Endometrium (tissue), 2 donors: ENCODE data around the gene POLR1F.
"Not testable (repeated sequence)": the region's sequence is repeated elsewhere in the genome, so short reads cannot be mapped to it uniquely, and the experiment has no call there.

Experiments used
- FAIRE-seq: peaks from 2 replicates; lab custom pipeline; 2012; peaks lifted over from hg19 to GRCh38; lab: Jason Lieb, UNC
- donor health status: control.
- donor health status: control.

The POLR1F gene, protein sequence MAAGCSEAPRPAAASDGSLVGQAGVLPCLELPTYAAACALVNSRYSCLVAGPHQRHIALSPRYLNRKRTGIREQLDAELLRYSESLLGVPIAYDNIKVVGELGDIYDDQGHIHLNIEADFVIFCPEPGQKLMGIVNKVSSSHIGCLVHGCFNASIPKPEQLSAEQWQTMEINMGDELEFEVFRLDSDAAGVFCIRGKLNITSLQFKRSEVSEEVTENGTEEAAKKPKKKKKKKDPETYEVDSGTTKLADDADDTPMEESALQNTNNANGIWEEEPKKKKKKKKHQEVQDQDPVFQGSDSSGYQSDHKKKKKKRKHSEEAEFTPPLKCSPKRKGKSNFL

DNA sequence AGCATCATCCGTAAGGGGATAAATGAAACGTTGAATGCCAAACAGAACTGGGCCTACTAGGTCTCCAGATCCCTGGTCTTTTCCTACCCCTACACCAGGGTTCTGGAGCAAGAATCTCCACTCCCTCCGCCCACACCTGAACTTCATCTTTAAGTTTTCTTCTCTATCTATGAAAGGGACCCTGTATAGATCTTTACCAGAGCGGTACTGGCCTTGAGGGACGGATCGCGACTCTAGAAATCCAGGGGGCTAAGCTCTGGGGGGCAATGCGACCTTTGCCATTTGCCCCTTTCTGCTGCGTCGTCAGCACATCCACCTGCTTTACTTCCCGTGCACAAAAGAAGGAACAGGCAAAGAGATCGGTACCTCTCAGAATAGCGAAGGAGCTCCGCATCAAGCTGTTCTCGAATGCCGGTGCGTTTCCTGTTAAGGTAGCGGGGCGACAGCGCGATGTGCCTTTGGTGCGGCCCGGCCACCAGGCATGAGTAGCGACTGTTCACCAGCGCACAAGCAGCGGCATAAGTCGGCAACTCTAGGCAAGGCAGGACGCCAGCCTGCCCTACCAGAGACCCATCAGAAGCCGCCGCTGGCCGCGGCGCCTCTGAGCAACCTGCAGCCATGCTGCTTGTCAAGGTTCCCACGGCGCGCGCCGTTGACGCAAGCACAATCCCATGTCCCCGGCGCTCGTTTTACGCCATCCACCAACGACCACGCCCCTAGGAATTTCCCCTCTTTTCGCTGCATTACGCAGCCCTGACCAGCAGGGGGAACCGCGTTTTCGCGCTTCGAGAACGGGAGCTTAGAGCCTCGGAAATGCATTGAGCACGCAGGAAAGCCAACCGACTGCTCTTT is at the start of gene POLR1F:
POLR1F (minus strand) TSS at position 641 of the 852 bp plus-strand sequence; CDS start at position 620, 21 bp downstream.
- peak; percentile 95 for FAIRE-seq

DNA sequence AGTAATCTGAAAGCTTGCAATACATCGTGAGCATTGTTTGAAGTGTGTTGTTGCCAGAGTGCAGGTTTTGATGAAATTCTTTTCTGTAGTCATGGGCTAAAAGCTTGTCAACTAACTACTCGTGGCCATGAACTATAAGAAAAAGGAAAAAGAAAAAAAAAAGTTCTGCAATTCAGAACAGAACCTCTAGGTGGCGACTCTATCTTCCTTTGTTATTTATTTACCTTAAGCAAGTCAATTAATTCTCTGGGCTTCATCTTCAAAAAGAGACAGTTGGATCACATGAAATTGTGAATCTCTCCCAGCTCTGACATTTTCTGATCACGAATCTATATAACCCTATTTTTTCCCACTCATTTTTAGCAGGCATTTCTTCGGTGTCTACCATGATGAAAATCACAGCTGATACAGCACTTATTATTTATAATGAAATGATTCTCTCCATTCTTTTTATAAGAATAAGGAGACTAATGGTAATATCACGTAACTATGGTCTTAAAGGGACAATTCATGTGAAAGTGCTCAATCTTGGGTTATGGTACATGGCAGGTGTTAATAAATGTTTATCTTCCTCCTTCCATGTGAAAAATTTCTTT is 45.8 kb upstream of the POLR1F start:
- FAIRE-seq: no peak

DNA sequence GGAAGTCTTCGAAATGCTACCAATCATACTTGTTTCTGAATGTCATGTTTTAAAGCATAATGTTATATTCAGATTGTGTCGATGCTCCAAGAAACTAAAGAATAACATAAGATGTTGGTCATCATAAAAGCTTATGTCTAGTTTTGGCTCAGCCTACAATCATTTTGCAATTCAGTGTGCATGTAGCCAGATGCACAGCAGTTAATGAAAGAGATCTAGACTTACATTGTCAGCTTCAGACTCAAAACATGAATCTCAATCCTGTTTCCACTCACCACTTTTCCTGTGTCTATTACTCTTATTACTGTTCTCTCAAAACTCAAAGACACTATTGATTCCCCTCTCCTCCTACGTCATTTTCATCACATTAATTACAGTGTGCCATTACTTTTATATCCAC is 43.2 kb upstream of the POLR1F start:
- FAIRE-seq: no peak

DNA sequence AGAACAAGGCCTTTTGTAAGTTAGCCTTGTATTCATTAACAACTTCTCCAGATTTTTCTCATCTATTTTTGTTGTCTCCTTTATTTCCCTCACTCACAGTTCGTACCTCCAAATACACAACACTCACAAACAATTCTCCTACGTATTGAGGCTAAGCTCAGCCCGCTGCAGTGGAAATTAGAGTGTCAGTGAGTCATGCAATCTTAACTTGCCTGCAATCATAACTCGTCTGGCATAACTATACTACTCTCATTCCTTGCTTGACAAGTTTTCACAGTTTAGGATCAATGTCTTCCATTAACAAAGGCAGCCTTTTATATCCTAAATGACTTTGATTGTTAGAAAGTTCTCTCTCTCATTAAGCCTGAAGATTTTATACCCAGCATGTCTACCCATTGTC is 40.8 kb upstream of the POLR1F start:
- no peak for FAIRE-seq

DNA sequence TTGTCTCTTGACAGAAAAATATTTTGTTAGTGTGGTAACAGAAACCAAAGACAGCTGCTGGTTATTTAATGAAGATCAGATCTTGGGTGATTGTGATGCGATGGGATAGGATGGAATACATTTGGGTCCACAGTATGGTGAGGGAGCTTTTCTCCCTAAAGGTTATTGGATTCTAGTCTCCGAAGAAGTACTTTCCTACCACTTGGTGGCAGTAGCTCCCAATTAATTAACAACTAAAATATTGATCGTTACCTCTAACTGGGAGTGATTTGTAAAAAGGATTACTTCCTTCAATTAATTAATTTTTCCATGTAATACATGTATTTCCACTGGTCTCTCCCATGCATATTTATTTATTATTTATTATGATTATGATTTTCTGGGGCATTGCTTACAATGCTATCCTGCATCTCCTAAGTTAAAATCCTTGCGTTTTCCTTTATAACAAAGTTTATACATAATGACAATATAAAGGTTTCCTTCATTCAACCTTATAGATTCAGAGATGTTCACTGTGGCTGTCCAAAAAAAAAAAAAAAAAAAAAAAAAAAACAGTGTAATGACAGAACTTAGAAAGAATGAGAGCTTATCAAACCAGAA is 39.0 kb upstream of the POLR1F start:
- peak; percentile 78 for FAIRE-seq

DNA sequence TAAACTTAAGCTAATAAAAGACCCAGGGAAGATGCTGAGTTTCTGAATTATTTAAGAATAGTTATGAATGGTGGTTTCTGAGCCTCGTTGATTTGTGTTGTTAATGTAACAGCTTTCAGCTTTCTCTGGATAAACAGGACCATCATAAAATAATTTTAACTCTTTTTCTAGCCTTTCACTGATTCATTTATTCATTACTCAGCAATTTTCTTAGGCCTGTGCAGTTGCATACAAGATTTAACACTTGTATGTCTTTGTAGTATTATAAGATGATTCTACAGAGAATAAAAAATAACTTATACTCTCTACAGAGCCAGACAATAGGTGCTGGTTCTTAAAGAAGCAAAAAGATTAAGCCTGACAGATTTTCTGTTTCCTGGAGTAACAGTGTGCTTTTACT is 35.2 kb upstream of the POLR1F start:
- no peak for FAIRE-seq

DNA sequence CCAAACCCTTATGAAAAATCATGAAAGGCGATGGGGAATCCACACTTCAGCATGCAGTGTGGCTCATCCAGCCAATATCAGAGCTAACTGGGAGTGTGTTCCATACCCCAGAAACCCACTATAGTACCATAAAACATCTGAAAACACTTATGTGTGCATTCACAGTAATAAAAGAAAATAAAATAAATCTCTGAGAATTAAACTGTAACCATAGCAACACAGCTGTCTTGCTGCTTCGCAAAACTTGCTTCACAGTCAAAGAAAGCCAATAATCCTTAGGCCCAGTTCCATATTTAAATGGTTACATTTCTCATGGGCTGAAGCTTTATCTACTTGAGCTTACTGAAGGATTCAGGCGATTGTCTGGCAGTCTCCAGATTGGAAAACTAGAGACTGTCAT is 19.9 kb upstream of the POLR1F start:
- FAIRE-seq: no peak

DNA sequence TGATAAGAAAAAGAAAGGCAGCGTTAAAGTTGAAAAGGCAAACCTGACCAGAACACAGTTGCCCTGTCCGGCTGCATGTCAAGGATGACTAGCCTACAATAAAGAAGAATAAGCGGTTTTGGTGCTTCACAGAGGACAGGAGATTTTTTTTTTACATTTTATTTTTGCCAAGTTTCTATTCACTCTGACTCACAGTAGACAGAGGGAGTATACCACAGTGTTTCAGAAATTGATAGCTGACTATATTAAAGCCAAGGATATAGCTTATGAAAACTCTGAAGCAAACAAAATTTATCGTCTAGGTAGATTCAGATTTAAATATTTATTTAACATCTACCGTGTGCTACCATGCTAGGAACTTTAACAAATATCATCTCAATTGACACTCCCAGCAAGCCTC is 16.9 kb upstream of the POLR1F start:
- FAIRE-seq: no peak

DNA sequence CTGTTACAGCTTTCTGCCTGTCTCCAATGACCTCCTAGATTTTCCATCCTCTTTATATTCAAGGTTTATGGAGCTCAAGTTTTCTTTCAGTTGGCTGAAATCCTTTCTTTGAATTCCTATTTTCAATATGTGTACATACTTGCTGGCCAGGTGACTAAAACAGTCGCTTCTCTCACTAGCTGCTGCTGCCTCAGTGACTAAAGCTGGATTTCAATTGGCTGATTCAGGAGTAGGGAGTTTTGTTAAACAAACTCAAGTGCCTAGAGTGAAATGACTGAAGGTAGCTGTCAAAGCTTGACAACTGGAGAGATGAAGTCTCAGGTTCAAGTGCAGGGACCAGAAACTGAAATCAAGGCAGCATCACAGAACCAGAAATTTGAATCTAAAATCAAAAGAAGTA is 6.7 kb upstream of the POLR1F start:
- no peak for FAIRE-seq

DNA sequence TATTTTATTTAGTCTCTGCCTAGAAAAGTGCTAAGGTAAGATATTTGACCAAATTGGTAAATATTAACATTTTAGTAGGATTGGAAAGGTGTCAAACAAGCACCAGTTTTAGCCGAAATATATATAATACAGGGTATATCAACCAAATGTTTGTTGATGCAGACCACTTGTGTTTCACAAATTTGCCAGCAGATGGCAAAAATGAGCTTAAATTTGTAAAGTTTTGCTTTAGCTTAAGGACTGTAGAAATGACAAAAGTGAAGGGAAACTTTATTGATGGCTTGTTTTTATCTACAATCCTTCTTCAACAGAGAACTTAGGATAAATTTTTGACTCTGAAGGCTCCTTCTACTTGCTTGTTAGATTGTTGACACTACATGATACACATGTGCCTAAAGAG is 4.8 kb upstream of the POLR1F start:
- FAIRE-seq: peak; percentile 69

DNA sequence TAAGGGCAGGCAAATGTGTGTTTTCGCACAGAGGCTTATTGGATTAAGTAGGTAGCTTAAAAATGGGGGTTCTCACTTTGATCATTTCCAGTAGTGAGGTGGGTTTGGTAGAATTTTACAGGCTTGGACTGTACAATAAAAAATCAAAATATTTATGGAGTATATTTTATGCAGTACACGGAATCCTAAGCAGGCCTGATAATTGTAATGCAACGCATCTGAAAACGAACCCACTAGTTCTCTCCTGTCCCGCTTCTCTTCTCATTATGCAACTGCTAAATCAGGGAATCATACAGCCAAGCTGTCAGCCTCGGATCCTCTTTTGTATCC is 377 bp upstream of the POLR1F start:
- no peak for FAIRE-seq

DNA sequence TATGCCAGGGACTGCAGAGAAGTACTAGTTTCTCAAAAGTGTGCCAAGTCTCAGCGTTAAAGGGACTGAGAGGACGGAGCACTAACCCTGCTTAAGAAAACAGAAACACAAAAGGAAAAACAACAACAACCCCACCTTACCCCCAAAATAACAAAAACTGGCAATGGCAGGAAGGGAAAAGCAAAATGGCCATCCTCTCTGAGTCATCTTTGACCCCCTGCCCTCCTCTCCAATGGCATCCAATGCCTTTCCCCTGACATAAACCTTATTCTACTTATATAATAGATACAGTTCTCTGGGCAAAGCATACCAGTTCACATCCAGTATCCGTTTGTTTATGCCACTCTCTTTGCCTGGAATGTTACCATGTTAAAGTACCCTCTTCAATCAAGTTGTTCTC is 1.6 kb downstream of the POLR1F start:
- no peak for FAIRE-seq

DNA sequence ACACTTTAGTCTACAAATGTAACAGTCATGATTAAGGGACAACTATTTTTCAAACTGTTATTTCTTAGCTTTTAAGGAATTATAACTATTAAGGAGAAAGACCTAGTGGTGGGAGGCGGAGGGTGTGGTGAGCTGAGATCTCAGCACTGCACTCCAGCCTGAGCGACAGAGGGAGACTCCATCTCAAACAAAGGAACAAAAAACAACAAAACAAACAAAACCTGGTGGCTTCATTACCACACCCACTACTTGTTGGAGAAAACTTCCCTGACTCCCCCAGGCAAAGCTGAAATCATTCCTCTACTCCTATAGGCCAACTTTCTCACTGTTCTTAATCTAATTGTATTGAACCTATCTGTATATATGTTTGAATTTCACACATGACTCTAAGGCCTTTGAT is 3.2 kb downstream of the POLR1F start:
- peak; percentile 46 for FAIRE-seq

DNA sequence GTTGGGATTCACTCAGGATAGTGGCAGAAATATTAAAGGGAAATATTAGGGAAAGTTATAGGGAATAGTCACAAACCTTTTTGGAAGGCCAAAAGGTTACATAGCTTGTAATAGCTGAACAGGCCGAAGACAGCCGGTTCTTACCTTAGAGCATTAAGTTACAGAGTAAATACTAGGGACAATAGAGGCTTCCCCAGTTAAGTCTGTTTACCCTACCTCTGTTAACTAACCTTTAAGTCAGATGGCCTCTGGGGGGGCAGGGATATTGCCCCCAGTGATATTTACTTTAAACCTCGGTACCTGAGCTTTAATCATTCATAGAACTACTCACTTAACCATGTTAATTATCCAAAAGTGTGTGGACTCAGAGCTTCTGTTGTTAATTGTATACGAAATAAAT is 7.4 kb downstream of the POLR1F start:
- FAIRE-seq: no peak

DNA sequence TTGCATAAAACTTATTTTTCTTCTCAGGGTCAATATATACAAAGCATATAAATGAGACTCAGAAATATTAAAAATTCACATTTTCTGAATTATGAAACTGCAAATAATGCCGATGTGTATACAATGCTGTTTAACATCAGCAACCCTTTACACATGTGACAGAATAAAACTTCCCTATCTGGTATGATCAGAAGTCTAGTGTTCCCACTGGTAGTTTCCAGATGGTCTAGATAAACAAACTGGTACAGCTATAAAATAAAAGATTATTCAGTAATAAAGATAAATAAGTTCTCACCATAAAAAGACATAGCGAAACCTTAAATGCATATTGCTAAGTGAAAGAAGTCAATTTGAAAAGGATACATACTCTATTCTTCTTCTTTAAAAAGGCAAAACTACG is 7.9 kb downstream of the POLR1F start:
- no peak for FAIRE-seq

DNA sequence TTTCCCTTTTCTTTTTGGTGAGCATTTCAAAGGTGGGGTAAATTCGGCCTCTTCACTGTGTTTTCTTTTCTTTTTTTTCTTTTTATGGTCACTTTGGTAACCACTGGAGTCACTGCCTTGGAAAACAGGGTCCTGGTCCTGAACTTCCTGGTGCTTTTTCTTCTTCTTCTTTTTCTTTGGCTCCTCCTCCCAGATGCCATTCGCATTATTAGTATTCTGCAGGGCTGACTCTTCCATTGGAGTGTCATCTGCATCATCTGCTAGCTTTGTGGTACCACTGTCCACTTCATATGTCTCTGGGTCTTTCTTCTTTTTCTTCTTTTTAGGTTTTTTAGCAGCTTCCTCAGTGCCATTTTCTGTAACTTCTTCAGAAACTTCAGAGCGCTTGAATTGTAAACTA is 10.5 kb downstream of the POLR1F start:
- FAIRE-seq: no peak

DNA sequence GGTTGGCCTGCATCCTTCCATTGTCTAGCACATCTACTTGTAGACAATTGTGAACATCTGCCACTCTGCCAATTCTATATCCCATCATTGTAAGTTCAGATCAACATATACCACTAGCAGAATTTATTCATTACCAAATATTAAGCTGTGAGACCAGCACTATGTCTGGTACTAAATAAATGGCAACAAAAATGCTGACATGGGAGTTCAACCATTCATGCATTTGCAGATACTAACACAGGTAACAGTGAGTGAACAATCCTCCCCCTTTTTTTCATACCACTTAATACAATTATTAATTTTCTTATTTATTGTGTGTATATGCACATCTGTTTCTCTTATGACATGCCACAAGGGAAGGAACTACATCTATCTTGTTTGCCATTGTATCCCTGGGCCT is 11.9 kb downstream of the POLR1F start:
- no peak for FAIRE-seq

DNA sequence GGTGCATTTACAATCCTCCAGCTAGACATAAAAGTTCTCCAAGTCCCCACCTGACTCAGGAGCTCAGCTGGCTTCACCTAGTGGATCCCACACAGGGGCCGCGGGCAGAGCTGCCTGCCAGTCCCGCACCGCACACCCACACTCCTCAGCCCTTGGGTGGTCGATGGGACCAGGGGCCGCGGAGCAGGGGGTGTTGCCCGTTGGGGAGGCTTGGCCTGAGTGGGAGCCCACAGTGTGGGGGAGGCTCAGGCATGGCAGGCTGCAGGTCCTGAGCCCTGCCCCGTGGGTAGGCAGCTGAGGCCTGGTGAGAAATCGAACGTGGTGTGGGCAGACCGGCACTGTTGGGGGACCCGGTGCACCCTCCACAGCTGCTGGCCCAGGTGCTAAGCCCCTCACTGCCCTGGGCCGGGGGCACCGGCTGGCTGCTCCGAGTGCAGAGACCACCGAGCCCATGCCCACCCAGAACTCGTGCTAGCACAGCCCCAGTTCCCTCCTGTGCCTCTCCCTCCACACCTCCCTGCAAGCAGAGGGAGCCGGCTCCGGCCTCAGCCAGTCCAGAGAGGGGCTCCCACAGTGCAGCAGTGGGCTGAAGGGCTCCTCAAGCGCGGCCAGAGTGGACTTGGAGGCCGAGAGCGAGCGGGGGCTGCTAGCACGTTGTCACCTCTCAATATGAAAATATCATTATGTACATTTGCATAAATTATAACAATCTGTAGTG is 16.6 kb downstream of the POLR1F start:
- no peak for FAIRE-seq

DNA sequence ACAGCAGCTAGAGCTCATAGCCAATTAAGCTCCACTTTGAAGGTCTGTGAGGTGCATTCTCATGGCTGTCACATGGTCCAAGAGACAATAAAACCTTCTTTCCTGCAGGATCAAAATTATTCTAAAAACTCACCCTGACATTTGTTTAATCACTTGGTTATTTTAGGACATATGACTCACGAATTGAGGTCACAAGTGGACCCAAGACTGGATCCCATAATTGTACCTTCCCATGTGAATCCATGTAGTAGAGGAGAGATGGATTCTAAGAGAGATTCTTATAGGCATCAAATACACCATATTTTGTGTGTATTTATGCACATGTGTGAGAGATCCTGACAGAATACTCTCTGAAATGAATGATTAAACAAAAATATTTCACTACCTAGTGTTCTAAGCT is 18.1 kb downstream of the POLR1F start:
- no peak for FAIRE-seq

DNA sequence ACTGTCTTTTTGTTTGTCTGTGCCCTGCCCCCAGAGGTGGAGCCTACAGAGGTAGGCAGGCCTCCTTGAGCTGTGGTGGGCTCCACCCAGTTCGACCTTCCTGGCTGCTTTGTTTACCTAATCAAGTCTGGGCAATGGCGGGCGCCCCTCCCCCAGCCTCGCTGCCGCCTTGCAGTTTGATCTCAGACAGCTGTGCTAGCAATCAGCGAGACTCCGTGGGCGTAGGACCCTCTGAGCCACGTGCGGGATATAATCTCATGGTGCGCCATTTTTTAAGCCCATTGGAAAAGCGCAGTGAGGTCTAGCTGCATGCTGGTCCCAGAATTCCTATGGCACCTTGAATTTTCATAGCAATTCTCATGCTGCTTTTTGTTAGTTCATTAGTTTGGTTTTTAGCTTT is 19.7 kb downstream of the POLR1F start:
- not testable (repeated sequence) for FAIRE-seq

DNA sequence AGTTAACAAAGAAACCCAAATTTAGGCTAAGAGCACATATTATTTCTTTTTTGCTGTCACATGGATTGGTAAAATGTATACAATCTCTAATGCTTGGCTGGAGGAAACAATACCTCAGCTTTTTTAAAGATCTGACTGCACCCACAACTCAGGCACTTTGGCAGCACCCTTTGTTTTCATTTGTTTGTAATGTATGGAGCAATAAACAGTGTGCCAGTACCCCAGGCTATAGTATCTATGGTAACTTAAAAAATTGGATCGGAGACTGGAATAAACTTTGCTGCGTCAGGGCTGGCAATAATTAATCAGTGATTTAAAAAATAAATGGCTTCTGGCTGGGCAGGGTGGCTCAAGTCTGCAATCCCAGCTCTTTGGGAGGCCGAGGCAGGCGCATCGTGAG is 27.2 kb downstream of the POLR1F start:
- FAIRE-seq: no peak

DNA sequence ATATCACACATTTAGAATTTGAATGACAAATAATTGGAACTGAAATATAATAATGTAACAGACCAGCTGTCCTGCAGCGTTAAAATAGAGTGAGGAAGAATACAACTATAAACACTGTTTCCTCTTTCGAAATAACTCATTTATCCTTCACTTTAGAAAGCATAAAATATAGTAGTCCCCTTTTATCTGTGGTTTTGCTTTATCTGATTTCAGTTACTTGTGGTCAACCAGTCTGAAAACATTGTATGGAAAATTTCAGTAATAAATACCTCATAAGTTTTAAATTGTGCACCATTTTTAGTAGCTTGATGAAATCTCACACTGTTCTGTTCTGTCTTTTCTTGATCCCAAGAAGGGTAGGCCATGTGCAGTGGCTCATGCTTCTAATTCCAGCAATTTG is 31.7 kb downstream of the POLR1F start:
- FAIRE-seq: no peak
